ENCODE results near the gene TCEAL4. TPM values are rescaled to one million over a fixed set of nuclear protein-coding genes. Genes with fewer than 3 reads are reported as not detected.
"Not testable (repeated sequence)": the region's sequence is repeated elsewhere in the genome, so short reads cannot be mapped to it uniquely, and the experiment has no call there.

The TCEAL4 gene
- total RNA-seq, 1 experiment from 2014 or later: 15.5 TPM

GRCh38 chrX:103565197-103565596 is 20.1 kb upstream of the TCEAL4 start:
- H3K36me3 ChIP-seq (replicated peaks; ENCODE audit: control insufficient read depth, insufficient read depth, low read length): no peaks in the 10 kb centered on the region
- no peak overlapping the region for H3K4me3 ChIP-seq (ENCODE audit: insufficient read depth, low read depth, low read length)
- no peaks in the 10 kb centered on the region for H3K27me3 ChIP-seq (ENCODE audit: control insufficient read depth, insufficient read depth, low read length)
- DNase-seq: no peak

GRCh38 chrX:103565752-103566151 is 19.6 kb upstream of the TCEAL4 start:
- Histone ChIP-seq H3K27me3 (ENCODE audit: control insufficient read depth, insufficient read depth, low read length) (no peaks in the 10 kb centered on the region), H3K36me3 (replicated peaks; ENCODE audit: control insufficient read depth, insufficient read depth, low read length) (no peaks in the 10 kb centered on the region), H3K4me3 (ENCODE audit: insufficient read depth, low read depth, low read length) (no peak overlapping the region)
- DNase-seq: no peak

GRCh38 chrX:103571121-103571520 is 14.2 kb upstream of the TCEAL4 start:
- Histone ChIP-seq H3K36me3 (replicated peaks; ENCODE audit: control insufficient read depth, insufficient read depth, low read length) (no peaks in the 10 kb centered on the region), H3K4me3 (ENCODE audit: insufficient read depth, low read depth, low read length) (no peak overlapping the region), H3K27me3 (ENCODE audit: control insufficient read depth, insufficient read depth, low read length) (no peaks in the 10 kb centered on the region)
- DNase-seq: no peak

GRCh38 chrX:103571726-103572125 is 13.6 kb upstream of the TCEAL4 start:
- Histone ChIP-seq H3K36me3 (replicated peaks; ENCODE audit: control insufficient read depth, insufficient read depth, low read length) (no peaks in the 10 kb centered on the region), H3K4me3 (ENCODE audit: insufficient read depth, low read depth, low read length) (no peak overlapping the region), H3K27me3 (ENCODE audit: control insufficient read depth, insufficient read depth, low read length) (no peaks in the 10 kb centered on the region)
- DNase-seq: no peak

GRCh38 chrX:103573202-103573601 is 12.1 kb upstream of the TCEAL4 start:
- Histone ChIP-seq H3K36me3 (replicated peaks; ENCODE audit: control insufficient read depth, insufficient read depth, low read length) (no peaks in the 10 kb centered on the region), H3K27me3 (ENCODE audit: control insufficient read depth, insufficient read depth, low read length) (no peaks in the 10 kb centered on the region), H3K4me3 (ENCODE audit: insufficient read depth, low read depth, low read length) (no peak overlapping the region)
- no peak for DNase-seq

GRCh38 chrX:103584596-103584995 is 719 bp upstream of the TCEAL4 start:
- H3K27me3 ChIP-seq (ENCODE audit: control insufficient read depth, insufficient read depth, low read length): no peaks in the 10 kb centered on the region
- H3K4me3 ChIP-seq (ENCODE audit: insufficient read depth, low read depth, low read length): no peak overlapping the region
- no peak for DNase-seq
- peaks cover 6% of the 10 kb centered on the region for H3K36me3 ChIP-seq (replicated peaks; ENCODE audit: control insufficient read depth, insufficient read depth, low read length)

GRCh38 chrX:103586314-103586646 is 965 bp downstream of the TCEAL4 start:
- Histone ChIP-seq H3K27me3 (ENCODE audit: control insufficient read depth, insufficient read depth, low read length) (no peaks in the 10 kb centered on the region), H3K4me3 (ENCODE audit: insufficient read depth, low read depth, low read length) (peak overlapping the region; percentile 66), H3K36me3 (replicated peaks; ENCODE audit: control insufficient read depth, insufficient read depth, low read length) (peaks cover 6% of the 10 kb centered on the region)
- no peak for DNase-seq

GRCh38 chrX:103586659-103587058 is 1.3 kb downstream of the TCEAL4 start:
- Histone ChIP-seq H3K36me3 (replicated peaks; ENCODE audit: control insufficient read depth, insufficient read depth, low read length) (peaks cover 6% of the 10 kb centered on the region), H3K4me3 (ENCODE audit: insufficient read depth, low read depth, low read length) (peak overlapping the region; percentile 66; the same call in 1 of the 2 replicates), H3K27me3 (ENCODE audit: control insufficient read depth, insufficient read depth, low read length) (no peaks in the 10 kb centered on the region)
- no peak for DNase-seq

GRCh38 chrX:103592295-103592694 is 7.0 kb downstream of the TCEAL4 start:
- H3K4me3 ChIP-seq (ENCODE audit: insufficient read depth, low read depth, low read length); H3K36me3 ChIP-seq (replicated peaks; ENCODE audit: control insufficient read depth, insufficient read depth, low read length); DNase-seq; H3K27me3 ChIP-seq (ENCODE audit: control insufficient read depth, insufficient read depth, low read length): not testable (repeated sequence)

- not testable (repeated sequence) for H3K27me3 ChIP-seq (ENCODE audit: control insufficient read depth, insufficient read depth, low read length); DNase-seq; H3K4me3 ChIP-seq (ENCODE audit: insufficient read depth, low read depth, low read length); H3K36me3 ChIP-seq (replicated peaks; ENCODE audit: control insufficient read depth, insufficient read depth, low read length)
Measured at GRCh38 chrX:103595202-103595601, 9.9 kb downstream of the TCEAL4 start.

- H3K4me3 ChIP-seq (ENCODE audit: insufficient read depth, low read depth, low read length): peak within 1 kb of the TSS; percentile 56
- DNase-seq: peak; percentile 81
- H3K27me3 ChIP-seq (ENCODE audit: control insufficient read depth, insufficient read depth, low read length): peaks cover 3% of the 10 kb centered on the region; the same call in 1 of the 2 replicates
- no peaks in the 10 kb centered on the region; the same call in 1 of the 2 replicates for H3K36me3 ChIP-seq (replicated peaks; ENCODE audit: control insufficient read depth, insufficient read depth, low read length)
Measured at GRCh38 chrX:103607364-103608305, 22.3 kb downstream of the TCEAL4 start, which contains the start of gene TCEAL3. Gene TCEAL3, plus strand, starts transcription at chrX:103607963. Its CDS starts 1,102 bp downstream, at chrX:103609065.

- peak; percentile 19 for DNase-seq
- peak overlapping the region; percentile 56 for H3K4me3 ChIP-seq (ENCODE audit: insufficient read depth, low read depth, low read length)
- no peaks in the 10 kb centered on the region; the same call in 1 of the 2 replicates for H3K36me3 ChIP-seq (replicated peaks; ENCODE audit: control insufficient read depth, insufficient read depth, low read length)
- peaks cover 3% of the 10 kb centered on the region; the same call in 1 of the 2 replicates for H3K27me3 ChIP-seq (ENCODE audit: control insufficient read depth, insufficient read depth, low read length)
Measured at GRCh38 chrX:103608306-103608963, 23.1 kb downstream of the TCEAL4 start.

GRCh38 chrX:103610282-103610681 is 25.0 kb downstream of the TCEAL4 start:
- no peak for DNase-seq
- Histone ChIP-seq H3K27me3 (ENCODE audit: control insufficient read depth, insufficient read depth, low read length) (peaks cover 3% of the 10 kb centered on the region; the same call in 1 of the 2 replicates), H3K4me3 (ENCODE audit: insufficient read depth, low read depth, low read length) (no peak overlapping the region), H3K36me3 (replicated peaks; ENCODE audit: control insufficient read depth, insufficient read depth, low read length) (no peaks in the 10 kb centered on the region; the same call in 1 of the 2 replicates)

GRCh38 chrX:103613362-103613890 is 28.1 kb downstream of the TCEAL4 start:
- DNase-seq: no peak
- no peaks in the 10 kb centered on the region for H3K27me3 ChIP-seq (ENCODE audit: control insufficient read depth, insufficient read depth, low read length)
- H3K4me3 ChIP-seq (ENCODE audit: insufficient read depth, low read depth, low read length): no peak overlapping the region

More at GRCh38 chrX:103613362-103613890, 28.1 kb downstream of the TCEAL4 start:
- H3K36me3 ChIP-seq (replicated peaks; ENCODE audit: control insufficient read depth, insufficient read depth, low read length): no peaks in the 10 kb centered on the region; the same call in 1 of the 2 replicates

Measured in H7 (cell line).